Type B pancreatic cell (in vitro differentiated cells): Measurements from ENCODE around the gene IL1R1. TPM values are rescaled to one million over a fixed set of nuclear protein-coding genes. Genes with fewer than 3 reads are reported as not detected.

ENCODE experiments used
- DNase-seq: peaks from one replicate; pipeline ENCODE4 v3.0.0; 2021; ENCODE audit warnings: mixed read lengths; ENCODE audit not compliant: unreplicated experiment; ENCODE audit errors: extremely low spot score
- H3K27ac Mint-ChIP-seq: 2 replicates; pipeline ENCODE4 v1.8.0; 2021; ENCODE audit warnings: mild to moderate bottlenecking, mixed read lengths
- H3K27me3 Mint-ChIP-seq: 2 replicates; pipeline ENCODE4 v1.8.0; 2021; ENCODE audit warnings: mixed read lengths
- H3K36me3 Mint-ChIP-seq: 2 replicates; pipeline ENCODE4 v1.8.0; 2021; ENCODE audit warnings: mixed read lengths
- H3K4me1 Mint-ChIP-seq: one replicate; pipeline ENCODE4 v1.8.0; 2021; ENCODE audit warnings: mixed read lengths; ENCODE audit not compliant: unreplicated experiment
- H3K4me3 Mint-ChIP-seq: 2 replicates; pipeline ENCODE4 v1.8.0; 2021; ENCODE audit warnings: mild to moderate bottlenecking, mixed read lengths
- H3K9me3 Mint-ChIP-seq: 2 replicates; pipeline ENCODE4 v1.8.0; 2021; ENCODE audit warnings: mixed read lengths
- CTCF ChIP-seq: fragments of 200-600 bp; sonication (generic); conservative IDR thresholded peaks from 2 replicates; pipeline ENCODE4 v1.5.0; 2021; ENCODE audit warnings: antibody characterized with exemption, mild to moderate bottlenecking
- total RNA-seq: library from RNA; stranded (reverse); gene quantifications from 2 replicates; pipeline ENCODE4 v1.2.1, GENCODE V29; 2021; ENCODE audit warnings: low replicate concordance

Gene IL1R1
- total RNA-seq, 1 donor from 2014 or later, result 15.8 TPM

- DNase-seq, result no peak
- H3K9me3 Mint-ChIP-seq, result no peaks in the 10 kb centered on the region
- TF ChIP-seq CTCF, result no peak
- H3K4me1 Mint-ChIP-seq, result no peaks in the 10 kb centered on the region
- no peak overlapping the region for H3K27ac Mint-ChIP-seq
- H3K27me3 Mint-ChIP-seq, result no peaks in the 10 kb centered on the region
- H3K36me3 Mint-ChIP-seq, result peaks cover 24% of the 10 kb centered on the region
- no peak overlapping the region for H3K4me3 Mint-ChIP-seq
These were observed 29.4 kb downstream of the IL1R1 start for GRCh38 chr2:102171946-102172345.

- H3K27ac Mint-ChIP-seq, result no peak overlapping the region
- no peaks in the 10 kb centered on the region for H3K4me1 Mint-ChIP-seq
- H3K4me3 Mint-ChIP-seq, result no peak overlapping the region
- H3K36me3 Mint-ChIP-seq, result peaks cover 24% of the 10 kb centered on the region
- no peaks in the 10 kb centered on the region for H3K9me3 Mint-ChIP-seq
- DNase-seq, result no peak
- no peak for TF ChIP-seq CTCF
- H3K27me3 Mint-ChIP-seq, result no peaks in the 10 kb centered on the region
These were observed 30.2 kb downstream of the IL1R1 start for GRCh38 chr2:102172745-102173144.

- TF ChIP-seq CTCF, result no peak
- peaks cover 6% of the 10 kb centered on the region for H3K4me1 Mint-ChIP-seq
- H3K27me3 Mint-ChIP-seq, result no peaks in the 10 kb centered on the region
These were observed 33.6 kb downstream of the IL1R1 start for GRCh38 chr2:102176172-102176571.

GRCh38 chr2:102177814-102178478 is 35.4 kb downstream of the IL1R1 start:
- H3K9me3 Mint-ChIP-seq, result no peaks in the 10 kb centered on the region
- H3K27me3 Mint-ChIP-seq, result no peaks in the 10 kb centered on the region
- H3K4me1 Mint-ChIP-seq, result peaks cover 10% of the 10 kb centered on the region
- TF ChIP-seq CTCF, result no peak
- no peak overlapping the region for H3K27ac Mint-ChIP-seq
- H3K36me3 Mint-ChIP-seq, result peaks cover 15% of the 10 kb centered on the region
- DNase-seq, result no peak
- H3K4me3 Mint-ChIP-seq, result no peak overlapping the region

More at GRCh38 chr2:102176172-102176571, 33.6 kb downstream of the IL1R1 start:
- no peak overlapping the region for H3K27ac Mint-ChIP-seq
- peaks cover 24% of the 10 kb centered on the region for H3K36me3 Mint-ChIP-seq
- no peak overlapping the region for H3K4me3 Mint-ChIP-seq
- DNase-seq, result no peak
- no peaks in the 10 kb centered on the region for H3K9me3 Mint-ChIP-seq

GRCh38 chr2:102179061-102179460 is 36.5 kb downstream of the IL1R1 start:
- H3K4me1 Mint-ChIP-seq, result peaks cover 10% of the 10 kb centered on the region
- DNase-seq, result no peak
- no peaks in the 10 kb centered on the region for H3K9me3 Mint-ChIP-seq
- H3K27ac Mint-ChIP-seq, result no peak overlapping the region
- H3K27me3 Mint-ChIP-seq, result no peaks in the 10 kb centered on the region
- H3K36me3 Mint-ChIP-seq, result peaks cover 12% of the 10 kb centered on the region
- no peak overlapping the region for H3K4me3 Mint-ChIP-seq
- TF ChIP-seq CTCF, result no peak
